Mesenchymal stem cell (in vitro differentiated cells and primary cell): Measurements from ENCODE around the gene KIF26A.
"Not testable (repeated sequence)": the region's sequence is repeated elsewhere in the genome, so short reads cannot be mapped to it uniquely, and the experiment has no call there.

Source experiments
- DNase-seq: peaks from one replicate; pipeline ENCODE4 v3.0.0-alpha.2; 2013
- H2AFZ ChIP-seq: one replicate; pipeline ENCODE4 v1.6.1; 2013; ENCODE audit warnings: low read depth, mild to moderate bottlenecking, control low read depth, inconsistent platforms, low read length, moderate library complexity
- H2AK5ac ChIP-seq: 2 replicates; pipeline ENCODE4 v1.6.1; 2013; ENCODE audit warnings: low read length, moderate library complexity, mild to moderate bottlenecking, inconsistent platforms; ENCODE audit not compliant: severe bottlenecking
- H2BK120ac ChIP-seq: one replicate; pipeline ENCODE4 v1.6.1; 2013; ENCODE audit warnings: low read depth, mild to moderate bottlenecking, inconsistent platforms, low read length, moderate library complexity
- H2BK12ac ChIP-seq, 2 experiments: one replicate each; pipeline ENCODE4 v1.6.1; 2013; ENCODE audit warnings: inconsistent platforms in 2 of 2, low read length in 2 of 2, mild to moderate bottlenecking in 2 of 2, moderate library complexity in 2 of 2, control low read depth in 1 of 2
- H2BK15ac ChIP-seq: one replicate; pipeline ENCODE4 v1.6.1; 2013; ENCODE audit warnings: mild to moderate bottlenecking, low read depth, inconsistent platforms; ENCODE audit not compliant: poor library complexity, severe bottlenecking
- H2BK5ac ChIP-seq: 2 replicates; pipeline ENCODE4 v1.6.1; 2013; ENCODE audit warnings: low read depth, mild to moderate bottlenecking, low read length, control low read depth, inconsistent platforms; ENCODE audit not compliant: poor library complexity, severe bottlenecking
- H3K14ac ChIP-seq, 2 experiments: one replicate each; pipeline ENCODE4 v1.6.1; 2013; ENCODE audit warnings: inconsistent platforms in 2 of 2, low read length in 2 of 2, control low read depth in 1 of 2, mild to moderate bottlenecking in 1 of 2, moderate library complexity in 1 of 2
- H3K18ac ChIP-seq, 2 experiments: one replicate each; pipeline ENCODE4 v1.6.1; 2013; ENCODE audit warnings: inconsistent platforms in 2 of 2, low read length in 2 of 2, control low read depth in 1 of 2, low read depth in 1 of 2, mild to moderate bottlenecking in 1 of 2
- H3K23ac ChIP-seq, 2 experiments: one replicate each; pipeline ENCODE4 v1.6.1; 2013; ENCODE audit warnings: inconsistent platforms in 2 of 2, low read length in 2 of 2, mild to moderate bottlenecking in 2 of 2, moderate library complexity in 2 of 2, control low read depth in 1 of 2
- H3K27ac ChIP-seq: 2 replicates; pipeline ENCODE4 v1.5.1; 2013; ENCODE audit warnings: mild to moderate bottlenecking, moderate library complexity, low read length, control low read depth, inconsistent platforms; ENCODE audit not compliant: poor library complexity, severe bottlenecking
- H3K27me3 ChIP-seq, 2 experiments: 2 replicates each; pipeline versions ENCODE4 v1.6.1 to v1.7.0; 2013; ENCODE audit warnings: low read length in 2 of 2, mild to moderate bottlenecking in 2 of 2, moderate library complexity in 2 of 2, control low read depth in 1 of 2, inconsistent platforms in 1 of 2; ENCODE audit not compliant: control insufficient read depth in 1 of 2, insufficient read depth in 1 of 2
- H3K36me3 ChIP-seq, 2 experiments: 2 replicates each; pipeline versions ENCODE4 v1.6.1 to v1.7.0; 2013; ENCODE audit warnings: low read length in 2 of 2, control low read depth in 1 of 2, inconsistent platforms in 1 of 2, low read depth in 1 of 2, mild to moderate bottlenecking in 1 of 2; ENCODE audit not compliant: insufficient read depth in 2 of 2, control insufficient read depth in 1 of 2
- H3K4ac ChIP-seq, 2 experiments: one replicate each; pipeline ENCODE4 v1.6.1; 2013; ENCODE audit warnings: inconsistent platforms in 2 of 2, low read length in 2 of 2, mild to moderate bottlenecking in 2 of 2, moderate library complexity in 2 of 2, control low read depth in 1 of 2, low read depth in 1 of 2
- H3K4me1 ChIP-seq: 2 replicates; pipeline ENCODE4 v1.6.1; 2013; ENCODE audit warnings: low read depth, low read length, control low read depth; ENCODE audit not compliant: control insufficient read depth, insufficient read depth
- H3K4me2 ChIP-seq: 2 replicates; pipeline ENCODE4 v1.6.1; 2013; ENCODE audit warnings: low read length, mild to moderate bottlenecking, inconsistent platforms; ENCODE audit not compliant: poor library complexity, severe bottlenecking
- H3K4me3 ChIP-seq, 2 experiments: 2 replicates each; pipeline versions ENCODE4 v1.5.1 to v1.7.0; 2013; ENCODE audit warnings: low read length in 2 of 2, mild to moderate bottlenecking in 2 of 2, control low read depth in 1 of 2, low read depth in 1 of 2; ENCODE audit not compliant: insufficient read depth in 1 of 2
- H3K79me1 ChIP-seq: replicated peaks from 2 replicates; pipeline ENCODE4 v1.6.1; 2013; ENCODE audit warnings: mild to moderate bottlenecking, control low read depth, low read length, inconsistent platforms; ENCODE audit not compliant: poor library complexity, severe bottlenecking
- H3K9ac ChIP-seq: 2 replicates; pipeline ENCODE4 v1.7.0; 2013; ENCODE audit warnings: mild to moderate bottlenecking, low read length, moderate library complexity
- H3K9me3 ChIP-seq: 2 replicates; pipeline ENCODE4 v1.7.0; 2013; ENCODE audit warnings: mild to moderate bottlenecking, low read length; ENCODE audit not compliant: control insufficient read depth
- H4K8ac ChIP-seq: one replicate; pipeline ENCODE4 v1.6.1; 2013; ENCODE audit warnings: inconsistent platforms, mild to moderate bottlenecking, low read length, moderate library complexity
- H4K91ac ChIP-seq: one replicate; pipeline ENCODE4 v1.6.1; 2013; ENCODE audit warnings: mild to moderate bottlenecking, low read length, inconsistent platforms
- WGBS: methylation state at CpG from one replicate; pipeline ENCODE4 v1.1.7; 2013; ENCODE audit warnings: mixed read lengths; 5-methylcytosine and 5-hydroxymethylcytosine counted together

Gene KIF26A

GRCh38 chr14:104152686-104153393 is 14.5 kb downstream of the KIF26A start:
- 95% methylated on average over 20 of the region's 21 CpGs for WGBS
- Histone ChIP-seq H2AFZ (no peak overlapping the region), H3K14ac (peak overlapping the region in 1 of 2 experiments; percentile 51), H3K27me3 (peaks cover 8 to 11% of the 10 kb centered on the region in 2 experiments), H3K18ac (no peak overlapping the region), H2BK12ac (peak overlapping the region in 1 of 2 experiments; percentile 79), H4K8ac (no peak overlapping the region), H2AK5ac (no peak overlapping the region), H3K36me3 (no peaks in the 10 kb centered on the region), H3K4me2 (no peak overlapping the region), H3K23ac (no peak overlapping the region), H2BK120ac (no peak overlapping the region), H3K9me3 (no peaks in the 10 kb centered on the region), H3K4ac (no peak overlapping the region), H3K4me3 (no peak overlapping the region), H3K27ac (no peak overlapping the region), H2BK15ac (no peak overlapping the region), H3K79me1 (no peaks in the 10 kb centered on the region), H3K4me1 (peaks cover 29% of the 10 kb centered on the region), H4K91ac (peak overlapping the region; percentile 81), H2BK5ac (no peak overlapping the region), H3K9ac (no peak overlapping the region)
- DNase-seq: no peak

GRCh38 chr14:104153394-104153755 is 15.0 kb downstream of the KIF26A start:
- not testable (repeated sequence) for H3K27ac ChIP-seq, H4K91ac ChIP-seq, H2BK15ac ChIP-seq, H2BK5ac ChIP-seq, H2BK120ac ChIP-seq, H3K79me1 ChIP-seq, H3K4me3 ChIP-seq, H3K9me3 ChIP-seq, H2BK12ac ChIP-seq, H3K36me3 ChIP-seq, H4K8ac ChIP-seq, DNase-seq, H3K23ac ChIP-seq, H2AK5ac ChIP-seq, H3K4me2 ChIP-seq, H3K4ac ChIP-seq, H3K9ac ChIP-seq, H3K14ac ChIP-seq, H2AFZ ChIP-seq
- H3K18ac ChIP-seq: peak overlapping the region in 1 of 2 experiments; percentile 65
- 47% methylated on average over 6 of the region's 7 CpGs for WGBS
- H3K27me3 ChIP-seq: peaks cover 8 to 11% of the 10 kb centered on the region in 2 experiments
- peaks cover 28% of the 10 kb centered on the region for H3K4me1 ChIP-seq

- H3K27me3 ChIP-seq: peaks cover 8% of the 10 kb centered on the region in 2 experiments
- WGBS: 88% methylated on average over 15 of the region's 15 CpGs
- no peak overlapping the region for H3K27ac ChIP-seq
- H3K79me1 ChIP-seq: no peaks in the 10 kb centered on the region
- no peak overlapping the region for H3K9ac ChIP-seq
- no peak overlapping the region for H3K4me3 ChIP-seq
- no peak overlapping the region for H4K8ac ChIP-seq
- H2BK12ac ChIP-seq: no peak overlapping the region
- H2BK120ac ChIP-seq: no peak overlapping the region
- no peak overlapping the region for H2BK5ac ChIP-seq
- peak overlapping the region; percentile 7 for H4K91ac ChIP-seq
- H3K36me3 ChIP-seq: no peaks in the 10 kb centered on the region
- no peaks in the 10 kb centered on the region for H3K9me3 ChIP-seq
- H3K4ac ChIP-seq: no peak overlapping the region
- no peak overlapping the region for H3K23ac ChIP-seq
- H3K4me1 ChIP-seq: peaks cover 20% of the 10 kb centered on the region
- H3K18ac ChIP-seq: no peak overlapping the region
- H3K4me2 ChIP-seq: no peak overlapping the region
- DNase-seq: no peak
- H3K14ac ChIP-seq: no peak overlapping the region
- no peak overlapping the region for H2BK15ac ChIP-seq
- no peak overlapping the region for H2AFZ ChIP-seq
- no peak overlapping the region for H2AK5ac ChIP-seq
Measured at GRCh38 chr14:104154246-104154645, 15.9 kb downstream of the KIF26A start.

DNA sequence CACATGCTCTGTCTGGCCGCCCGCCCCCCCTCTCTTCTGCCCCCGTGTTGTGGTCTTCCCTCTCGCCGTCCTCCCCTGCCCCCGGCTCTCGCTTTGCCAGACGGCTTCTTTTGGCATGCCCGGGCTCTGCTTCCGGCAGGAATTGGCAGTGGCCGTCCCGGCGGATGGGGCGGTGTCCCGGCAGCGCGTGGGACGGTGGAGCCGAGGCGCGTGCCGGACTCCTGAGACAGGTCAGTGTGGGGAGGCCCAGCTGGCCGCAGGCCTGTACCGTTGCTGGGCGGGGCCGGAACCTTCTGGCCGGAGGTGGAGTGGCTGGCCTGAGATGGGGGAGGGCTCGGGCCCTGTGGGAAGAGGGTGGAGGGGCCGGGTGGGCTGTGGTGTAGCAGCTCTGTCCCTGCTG is 17.1 kb downstream of the KIF26A start:
- Histone ChIP-seq H3K18ac (no peak overlapping the region), H3K79me1 (no peaks in the 10 kb centered on the region), H3K27ac (no peak overlapping the region), H2AFZ (no peak overlapping the region), H2BK12ac (no peak overlapping the region), H2BK120ac (no peak overlapping the region), H3K36me3 (no peaks in the 10 kb centered on the region), H3K4me2 (no peak overlapping the region), H2AK5ac (no peak overlapping the region), H2BK15ac (peak overlapping the region; percentile 64), H2BK5ac (no peak overlapping the region), H3K4me1 (peaks cover 8% of the 10 kb centered on the region), H3K27me3 (peaks cover 8% of the 10 kb centered on the region in 2 experiments), H3K4me3 (no peak overlapping the region), H4K91ac (peak overlapping the region; percentile 29), H3K14ac (no peak overlapping the region), H3K9me3 (no peaks in the 10 kb centered on the region), H3K9ac (no peak overlapping the region), H3K4ac (no peak overlapping the region), H4K8ac (no peak overlapping the region), H3K23ac (no peak overlapping the region)
- 89% methylated on average over 29 of the region's 29 CpGs for WGBS
- no peak for DNase-seq
